ENCODE data around the gene DNAJC4.

The DNAJC4 gene

GRCh38 chr11:64211181-64211872 lies 19.0 kb upstream of the DNAJC4 start:
- H3K4me3 ChIP-seq (ENCODE audit: low read depth, low read length): no peak overlapping the region
- TF ChIP-seq POLR2A (IDR thresholded peaks at IDR 0.05; ENCODE audit: extremely low read depth, insufficient read length) (no peak), CTCF (IDR thresholded peaks at IDR 0.05; ENCODE audit: low read depth, low read length) (no peak), MAX (IDR thresholded peaks at IDR 0.05; ENCODE audit: low read depth, low read length) (no peak), MYC (IDR thresholded peaks at IDR 0.05; ENCODE audit: low read depth, low read length) (no peak)
- no peak for DNase-seq (ENCODE audit: low read depth)

- H3K4me3 ChIP-seq (ENCODE audit: low read depth, low read length): no peak overlapping the region
- TF ChIP-seq CTCF (IDR thresholded peaks at IDR 0.05; ENCODE audit: low read depth, low read length) (no peak), MYC (IDR thresholded peaks at IDR 0.05; ENCODE audit: low read depth, low read length) (no peak), POLR2A (IDR thresholded peaks at IDR 0.05; ENCODE audit: extremely low read depth, insufficient read length) (no peak)
- DNase-seq (ENCODE audit: low read depth): no peak
Observed at GRCh38 chr11:64216879-64217278, 13.5 kb upstream of the DNAJC4 start.

- no peak for DNase-seq (ENCODE audit: low read depth)
- TF ChIP-seq CTCF (IDR thresholded peaks at IDR 0.05; ENCODE audit: low read depth, low read length): no peak
- no peak for TF ChIP-seq POLR2A (IDR thresholded peaks at IDR 0.05; ENCODE audit: extremely low read depth, insufficient read length)
- no peak for TF ChIP-seq MYC (IDR thresholded peaks at IDR 0.05; ENCODE audit: low read depth, low read length)
- no peak for TF ChIP-seq MAX (IDR thresholded peaks at IDR 0.05; ENCODE audit: low read depth, low read length)
Observed at GRCh38 chr11:64218628-64219353, 11.6 kb upstream of the DNAJC4 start.

GRCh38 chr11:64219354-64219684 lies 11.0 kb upstream of the DNAJC4 start:
- TF ChIP-seq CTCF (IDR thresholded peaks at IDR 0.05; ENCODE audit: low read depth, low read length) (no peak), POLR2A (IDR thresholded peaks at IDR 0.05; ENCODE audit: extremely low read depth, insufficient read length) (no peak), MYC (IDR thresholded peaks at IDR 0.05; ENCODE audit: low read depth, low read length) (no peak), MAX (IDR thresholded peaks at IDR 0.05; ENCODE audit: low read depth, low read length) (no peak)
- DNase-seq (ENCODE audit: low read depth): no peak
- H3K4me3 ChIP-seq (ENCODE audit: low read depth, low read length): no peak overlapping the region

More at GRCh38 chr11:64218628-64219353, 11.6 kb upstream of the DNAJC4 start:
- H3K4me3 ChIP-seq (ENCODE audit: low read depth, low read length): no peak overlapping the region

- TF ChIP-seq POLR2A (IDR thresholded peaks at IDR 0.05; ENCODE audit: extremely low read depth, insufficient read length): no peak
- TF ChIP-seq MAX (IDR thresholded peaks at IDR 0.05; ENCODE audit: low read depth, low read length): no peak
- DNase-seq (ENCODE audit: low read depth): no peak
- H3K4me3 ChIP-seq (ENCODE audit: low read depth, low read length): no peak overlapping the region
Observed at GRCh38 chr11:64219755-64220154, 10.6 kb upstream of the DNAJC4 start.

GRCh38 chr11:64220271-64220670 lies 10.1 kb upstream of the DNAJC4 start:
- DNase-seq (ENCODE audit: low read depth): no peak
- TF ChIP-seq CTCF (IDR thresholded peaks at IDR 0.05; ENCODE audit: low read depth, low read length): no peak
- H3K4me3 ChIP-seq (ENCODE audit: low read depth, low read length): no peak overlapping the region
